HG03575 (cell line): ENCODE measurements around the gene NSMCE1.

ENCODE experiments used
- ATAC-seq: cut with Tn5 transposase; IDR thresholded peaks from one replicate; pipeline ENCODE4 v1.9.1; 2021; ENCODE audit not compliant: unreplicated experiment, insufficient number of reproducible peaks, low FRiP score; ENCODE audit errors: extremely low read depth

NSMCE1 gene

GRCh38 chr16:27268376-27269299, at the start of gene NSMCE1:
NSMCE1 (minus strand) TSS chr16:27268772; CDS start chr16:27257570, 11,202 bp downstream.
- ATAC-seq, result no peak

DNA sequence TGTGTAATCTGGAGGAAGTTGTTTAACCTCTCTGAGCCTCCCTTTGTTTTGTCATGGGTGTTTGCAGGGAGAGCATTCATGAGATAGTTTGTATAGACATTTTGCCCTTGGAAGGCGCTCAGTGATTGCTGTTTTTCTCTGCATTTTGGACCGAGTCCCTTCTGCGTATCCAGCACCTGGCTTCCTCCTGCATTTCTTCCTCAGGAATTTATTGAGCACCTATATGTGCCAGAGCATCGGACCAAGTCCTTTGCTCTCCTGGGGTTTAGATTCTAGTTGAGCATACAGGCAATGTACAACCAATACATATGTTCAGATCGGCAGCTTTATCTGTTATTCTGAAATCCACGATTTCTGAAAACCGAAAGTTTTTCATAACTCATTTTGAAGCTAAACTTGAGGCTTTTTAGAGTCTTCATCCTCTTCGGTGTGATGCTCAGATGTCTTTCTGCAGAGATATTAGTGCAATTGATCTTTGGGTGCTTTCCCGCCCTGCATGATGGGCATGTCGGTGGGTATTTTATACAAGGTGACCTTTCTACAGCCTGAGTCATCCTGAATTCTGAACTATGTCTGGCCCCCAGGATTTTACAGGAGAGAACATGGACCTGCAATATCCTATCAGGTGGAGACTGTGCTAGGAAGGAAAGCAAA, 49.3 kb upstream of the NSMCE1 start:
- no peak for ATAC-seq

DNA sequence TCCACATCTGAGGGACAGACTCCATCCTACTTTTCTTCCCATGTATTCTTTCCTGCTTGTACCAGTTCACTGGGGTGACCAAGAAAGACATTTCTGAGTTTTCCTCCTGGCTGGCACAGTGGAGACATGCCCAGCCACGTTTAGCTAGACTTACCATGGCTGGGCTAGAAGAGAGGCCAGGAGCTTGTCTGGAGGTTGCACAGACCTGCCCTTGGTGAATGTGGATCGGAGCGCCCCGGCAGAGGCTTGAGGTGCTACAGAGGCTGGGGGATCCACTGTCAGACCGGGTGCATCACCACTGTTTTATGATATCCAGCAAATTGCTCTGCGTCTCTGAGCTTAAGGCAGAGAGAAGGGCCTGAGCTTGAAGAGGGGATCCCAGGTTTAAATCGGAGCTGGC, 48.7 kb upstream of the NSMCE1 start:
- no peak for ATAC-seq

DNA sequence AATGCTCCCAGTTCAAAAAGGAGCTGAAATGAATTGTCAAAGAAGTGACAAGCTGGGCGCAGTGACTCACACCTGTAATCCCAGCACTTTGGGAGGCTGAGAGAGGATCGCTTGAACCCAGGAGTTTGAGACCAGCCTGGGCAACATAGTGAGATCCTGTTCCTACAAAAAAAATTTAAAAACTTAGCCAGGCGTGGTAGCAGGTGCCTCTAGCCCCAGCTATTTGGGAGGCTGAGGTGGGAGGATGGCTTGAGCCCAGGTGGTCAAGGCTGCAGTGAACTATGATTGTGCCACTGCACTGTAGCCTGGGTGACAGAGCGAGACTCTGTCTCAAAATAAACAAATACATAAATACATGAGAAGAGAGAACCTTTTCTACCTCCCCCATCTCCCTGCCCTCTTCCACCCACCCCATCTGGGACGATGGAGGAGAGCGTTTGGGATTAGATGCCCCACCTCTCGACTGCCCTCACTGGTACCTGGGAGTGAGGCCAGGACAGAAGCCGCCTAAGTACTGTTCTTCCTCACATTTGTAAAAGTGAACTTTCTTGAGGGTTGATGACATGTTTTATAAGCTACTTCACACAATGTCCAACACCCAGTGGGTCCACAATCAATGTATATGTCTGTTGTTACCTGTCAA, 47.6 kb upstream of the NSMCE1 start:
- ATAC-seq, result no peak

DNA sequence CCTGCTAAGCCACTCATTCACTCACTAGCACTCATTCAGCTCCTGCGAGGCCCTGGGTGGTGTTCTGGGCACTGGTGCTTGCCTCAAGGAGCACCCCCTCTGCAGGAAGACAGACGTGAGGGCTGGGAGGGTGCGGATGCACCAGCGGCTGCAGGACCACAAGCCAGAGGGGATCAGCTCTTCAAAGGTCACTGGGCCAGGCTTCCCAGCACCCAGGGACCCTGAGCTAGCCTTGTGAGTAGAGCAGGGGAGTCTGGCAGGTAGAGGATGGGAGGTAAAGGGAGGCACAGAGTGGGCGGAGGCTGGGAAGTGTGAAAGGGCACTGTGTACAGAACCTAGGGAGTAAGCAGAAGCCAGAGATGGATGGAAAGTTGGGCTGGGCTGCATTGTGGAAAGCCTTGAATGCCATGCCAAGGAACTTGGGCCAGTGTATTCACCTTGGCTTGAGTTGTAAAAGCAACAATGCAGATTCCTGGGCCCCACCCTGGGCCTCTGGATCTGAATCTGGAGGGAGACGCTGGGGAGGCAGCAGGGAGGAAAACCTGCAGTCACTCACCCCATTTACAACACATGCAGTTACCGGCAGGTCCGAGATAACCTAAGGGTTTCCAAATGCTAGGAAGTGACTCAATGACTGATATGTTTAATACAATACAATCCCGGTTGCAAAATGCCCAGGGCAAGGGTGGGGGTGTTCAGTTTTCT, 46.9 kb upstream of the NSMCE1 start:
- ATAC-seq, result no peak

DNA sequence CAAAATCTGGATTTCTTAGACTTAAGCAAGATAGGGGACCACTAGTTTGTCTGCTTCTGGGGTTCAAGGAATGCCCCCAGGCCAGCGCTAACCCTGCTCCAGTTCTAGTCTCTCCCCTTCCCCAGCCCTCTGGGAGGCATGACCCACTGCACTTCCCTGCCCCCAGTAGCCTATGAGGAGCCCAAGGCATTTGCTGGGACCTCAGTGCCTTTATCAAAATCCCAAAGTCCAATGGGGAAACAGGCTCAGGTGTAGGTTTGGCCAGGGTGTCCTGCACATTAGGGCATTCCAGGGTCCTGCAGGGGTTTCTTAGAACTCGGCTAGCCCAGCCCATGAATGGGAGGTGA, 46.4 kb upstream of the NSMCE1 start:
- ATAC-seq, result no peak

GRCh38 chr16:27314161-27314723, 45.7 kb upstream of the NSMCE1 start:
- no peak for ATAC-seq

DNA sequence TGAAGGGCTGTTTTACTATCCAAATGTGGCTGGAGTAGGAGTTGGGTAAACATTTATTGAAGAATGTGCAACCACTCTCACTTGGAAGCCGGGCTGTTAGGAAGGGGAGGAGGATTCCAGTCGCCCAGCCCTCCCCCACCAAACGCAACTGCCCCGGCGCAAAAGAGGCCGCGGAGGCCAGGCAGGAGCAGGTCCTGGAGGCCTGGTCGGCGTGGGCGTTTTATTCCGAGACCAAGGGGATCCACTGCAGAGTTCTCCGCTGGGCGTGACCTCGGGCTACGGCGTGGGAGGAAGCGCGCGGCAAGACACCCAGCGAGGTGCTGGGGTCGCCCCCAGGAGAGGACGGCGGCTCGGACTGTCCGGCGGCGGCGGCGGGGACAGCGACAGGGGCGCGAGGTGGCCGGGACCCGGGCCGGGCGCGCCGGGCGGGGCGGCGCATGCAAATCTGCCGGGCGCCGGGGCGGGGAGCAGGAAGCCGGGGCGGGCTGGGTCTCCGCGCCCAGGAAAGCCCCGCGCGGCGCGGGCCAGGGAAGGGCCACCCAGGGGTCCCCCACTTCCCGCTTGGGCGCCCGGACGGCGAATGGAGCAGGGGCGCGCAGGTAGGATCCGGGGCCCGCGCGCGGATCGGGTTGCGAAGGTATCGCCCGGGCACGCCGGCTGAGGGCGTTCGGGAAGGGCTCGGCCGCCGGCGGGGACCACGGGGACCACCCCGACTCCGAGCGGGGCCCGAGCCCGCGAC, 45.0 kb upstream of the NSMCE1 start, which contains the start of gene IL4R:
Gene IL4R (plus strand): TSS at position 553 of the 739 bp plus-strand sequence. CDS start 26,230 bp downstream, outside the sequence.
- ATAC-seq, result no peak

GRCh38 chr16:27312580-27313421, 44.2 kb upstream of the NSMCE1 start:
- ATAC-seq, result no peak

GRCh38 chr16:27311897-27312303, 43.3 kb upstream of the NSMCE1 start:
- ATAC-seq, result no peak

DNA sequence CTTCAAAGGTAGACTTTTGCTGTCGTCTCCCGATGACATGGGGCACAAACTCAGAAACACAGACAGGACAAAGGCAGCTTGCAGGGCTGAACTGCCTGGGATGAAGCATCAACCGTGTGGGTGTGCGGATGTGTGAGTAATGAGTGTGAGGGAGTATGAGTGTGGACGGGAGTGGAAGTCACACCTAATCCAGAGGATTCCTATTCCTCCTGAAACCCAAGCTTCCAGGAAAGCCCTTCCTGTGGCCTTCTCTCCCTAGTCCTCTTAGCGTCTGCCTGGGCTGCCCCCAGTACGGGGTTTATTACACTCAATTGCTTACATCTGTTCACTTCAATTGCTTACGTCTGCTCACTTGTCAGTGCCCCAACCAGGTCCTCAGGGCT, 42.9 kb upstream of the NSMCE1 start:
- ATAC-seq, result no peak

- no peak for ATAC-seq
Observed at GRCh38 chr16:27310576-27311447, 42.2 kb upstream of the NSMCE1 start.

GRCh38 chr16:27308792-27309191, 40.2 kb upstream of the NSMCE1 start:
- ATAC-seq, result no peak

DNA sequence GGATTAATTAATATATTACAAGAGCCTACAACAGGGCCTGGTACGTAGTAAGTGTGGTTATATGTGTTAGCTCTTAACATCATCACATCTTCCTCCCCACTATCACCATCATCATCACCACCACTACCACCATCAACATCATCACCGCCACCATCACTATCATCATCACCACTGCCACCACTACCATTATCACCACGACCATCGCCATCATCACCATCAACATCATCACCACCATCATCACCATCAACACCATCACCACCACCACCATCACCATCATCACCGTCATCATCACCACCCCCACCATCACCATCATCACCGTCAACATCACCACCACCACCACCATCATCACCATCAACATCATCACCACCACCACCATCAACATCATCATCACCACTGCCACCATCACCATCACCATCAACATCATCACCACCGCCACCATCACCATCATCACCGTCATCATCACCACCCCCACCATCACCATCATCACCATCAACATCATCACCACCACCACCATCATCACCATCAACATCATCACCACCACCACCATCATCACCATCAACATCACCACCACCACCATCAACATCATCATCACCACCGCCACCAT, 37.4 kb upstream of the NSMCE1 start:
- no peak for ATAC-seq

- ATAC-seq, result no peak
Observed at GRCh38 chr16:27304881-27305745, 36.5 kb upstream of the NSMCE1 start.
